ENCODE measurements around the gene GCHFR.

- TF ChIP-seq, protein P1, sequence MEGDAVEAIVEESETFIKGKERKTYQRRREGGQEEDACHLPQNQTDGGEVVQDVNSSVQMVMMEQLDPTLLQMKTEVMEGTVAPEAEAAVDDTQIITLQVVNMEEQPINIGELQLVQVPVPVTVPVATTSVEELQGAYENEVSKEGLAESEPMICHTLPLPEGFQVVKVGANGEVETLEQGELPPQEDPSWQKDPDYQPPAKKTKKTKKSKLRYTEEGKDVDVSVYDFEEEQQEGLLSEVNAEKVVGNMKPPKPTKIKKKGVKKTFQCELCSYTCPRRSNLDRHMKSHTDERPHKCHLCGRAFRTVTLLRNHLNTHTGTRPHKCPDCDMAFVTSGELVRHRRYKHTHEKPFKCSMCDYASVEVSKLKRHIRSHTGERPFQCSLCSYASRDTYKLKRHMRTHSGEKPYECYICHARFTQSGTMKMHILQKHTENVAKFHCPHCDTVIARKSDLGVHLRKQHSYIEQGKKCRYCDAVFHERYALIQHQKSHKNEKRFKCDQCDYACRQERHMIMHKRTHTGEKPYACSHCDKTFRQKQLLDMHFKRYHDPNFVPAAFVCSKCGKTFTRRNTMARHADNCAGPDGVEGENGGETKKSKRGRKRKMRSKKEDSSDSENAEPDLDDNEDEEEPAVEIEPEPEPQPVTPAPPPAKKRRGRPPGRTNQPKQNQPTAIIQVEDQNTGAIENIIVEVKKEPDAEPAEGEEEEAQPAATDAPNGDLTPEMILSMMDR (IDR thresholded peaks at IDR 0.05) = no peak
- no peak for TF ChIP-seq POLR2A (IDR thresholded peaks at IDR 0.05)
- TF ChIP-seq POLR2AphosphoS5 (IDR thresholded peaks at IDR 0.05) = no peak
These were observed 42.2 kb upstream of the GCHFR start for GRCh38 chr15:40721701-40722100.

Data from transverse colon (tissue), 4 donors.